GM10248 (cell line): ENCODE measurements around the gene NOX3.
A peak's percentile ranks its signal among the peaks of the same experiment; 100 is the strongest.
"Not testable (repeated sequence)": the region's sequence is repeated elsewhere in the genome, so short reads cannot be mapped to it uniquely, and the experiment has no call there.

ENCODE experiments used
- CTCF ChIA-PET: fragments of 300-600 bp; sonication (Branson Sonifier 250); formaldehyde crosslinking; extraction: SDS; loops from one replicate; lab custom pipeline; 2021; ENCODE audit warnings: antibody characterized with exemption; lab: Yijun Ruan, JAX
- POLR2A ChIA-PET: fragments of 350-650 bp; sonication (Branson Sonifier 250); formaldehyde crosslinking; extraction: SDS; loops from one replicate; lab custom pipeline; 2020; ENCODE audit warnings: antibody characterized with exemption; lab: Yijun Ruan, JAX
- DNase-seq: peaks from one replicate; pipeline ENCODE4 v3.0.0; 2012; ENCODE audit errors: extremely low spot score
- TF ChIP-seq, protein P1 (sequence below): IDR thresholded peaks from 2 replicates; pipeline ENCODE4 v1.5.1; 2012; ENCODE audit warnings: mild to moderate bottlenecking, low read depth; ENCODE audit errors: extremely low read depth, missing control alignments, control extremely low read depth

NOX3 gene

DNA sequence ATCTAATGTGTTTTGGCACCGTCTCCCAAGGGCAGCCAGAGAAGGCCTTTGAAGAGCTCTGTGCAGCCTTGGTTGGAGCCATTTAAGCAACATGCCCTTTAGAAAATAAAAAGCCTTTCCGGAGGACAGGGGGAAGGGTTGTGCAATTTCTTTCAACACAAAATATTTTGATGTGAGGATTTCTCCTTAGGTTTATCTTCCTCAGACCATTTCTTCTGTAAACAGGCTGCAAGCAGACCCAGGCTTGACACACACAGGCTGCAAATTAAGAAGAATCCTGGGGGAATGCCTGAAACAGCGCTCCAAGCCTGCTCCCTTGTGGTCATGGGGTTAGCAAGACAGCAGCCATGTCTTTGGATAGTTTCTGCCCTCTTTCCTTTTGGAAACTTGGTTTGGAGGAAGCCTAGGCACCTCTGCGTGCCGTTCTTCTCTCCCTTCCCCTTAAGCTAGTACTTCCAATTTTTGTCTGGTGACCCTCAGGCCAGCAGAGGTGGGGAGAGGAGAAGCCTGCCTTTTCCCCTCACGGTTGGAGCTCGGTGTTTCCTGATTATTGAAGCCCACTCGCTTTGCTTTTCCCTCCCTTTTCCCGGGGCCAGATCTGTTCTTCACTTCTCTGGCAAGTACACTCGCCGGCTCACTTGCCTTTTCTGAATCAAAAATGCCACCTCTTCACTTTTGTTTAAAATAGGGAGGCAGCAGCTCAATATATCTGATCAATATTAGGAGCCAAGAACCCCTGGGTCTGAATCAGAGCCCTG is 39.6 kb upstream of the NOX3 start:
- ChIA-PET POLR2A (no interaction called here), CTCF (interaction anchor here (0.7 to 2.2 kb wide), 3 partner anchors 10 to 168 kb away, joined by 3 to 5 read pairs (median 4); no protein-coding TSS in a partner anchor)
- TF ChIP-seq, protein P1, sequence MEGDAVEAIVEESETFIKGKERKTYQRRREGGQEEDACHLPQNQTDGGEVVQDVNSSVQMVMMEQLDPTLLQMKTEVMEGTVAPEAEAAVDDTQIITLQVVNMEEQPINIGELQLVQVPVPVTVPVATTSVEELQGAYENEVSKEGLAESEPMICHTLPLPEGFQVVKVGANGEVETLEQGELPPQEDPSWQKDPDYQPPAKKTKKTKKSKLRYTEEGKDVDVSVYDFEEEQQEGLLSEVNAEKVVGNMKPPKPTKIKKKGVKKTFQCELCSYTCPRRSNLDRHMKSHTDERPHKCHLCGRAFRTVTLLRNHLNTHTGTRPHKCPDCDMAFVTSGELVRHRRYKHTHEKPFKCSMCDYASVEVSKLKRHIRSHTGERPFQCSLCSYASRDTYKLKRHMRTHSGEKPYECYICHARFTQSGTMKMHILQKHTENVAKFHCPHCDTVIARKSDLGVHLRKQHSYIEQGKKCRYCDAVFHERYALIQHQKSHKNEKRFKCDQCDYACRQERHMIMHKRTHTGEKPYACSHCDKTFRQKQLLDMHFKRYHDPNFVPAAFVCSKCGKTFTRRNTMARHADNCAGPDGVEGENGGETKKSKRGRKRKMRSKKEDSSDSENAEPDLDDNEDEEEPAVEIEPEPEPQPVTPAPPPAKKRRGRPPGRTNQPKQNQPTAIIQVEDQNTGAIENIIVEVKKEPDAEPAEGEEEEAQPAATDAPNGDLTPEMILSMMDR, result no peak
- DNase-seq, result no peak

DNA sequence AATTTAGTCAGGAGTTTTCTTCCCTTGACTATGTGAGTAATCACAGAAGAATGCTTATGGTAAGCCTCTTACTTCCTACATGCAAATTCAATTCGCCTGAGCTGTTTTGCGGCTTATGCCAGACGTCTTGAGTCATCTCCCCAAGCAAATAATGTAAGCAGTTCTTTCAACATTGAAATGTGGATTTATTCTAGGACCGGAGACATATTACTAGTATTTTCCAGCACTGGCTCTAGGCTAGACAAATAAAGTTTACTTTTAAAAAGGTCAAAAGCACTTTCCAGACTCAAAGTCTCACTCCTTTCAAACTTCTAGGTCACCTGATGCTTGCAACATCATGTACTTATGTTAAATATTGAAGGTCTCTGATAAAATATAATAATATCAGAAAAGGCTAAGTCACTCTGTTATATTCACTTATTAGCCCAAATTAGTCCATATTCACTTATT is 38.1 kb upstream of the NOX3 start:
- TF ChIP-seq, protein P1, result no peak

DNA sequence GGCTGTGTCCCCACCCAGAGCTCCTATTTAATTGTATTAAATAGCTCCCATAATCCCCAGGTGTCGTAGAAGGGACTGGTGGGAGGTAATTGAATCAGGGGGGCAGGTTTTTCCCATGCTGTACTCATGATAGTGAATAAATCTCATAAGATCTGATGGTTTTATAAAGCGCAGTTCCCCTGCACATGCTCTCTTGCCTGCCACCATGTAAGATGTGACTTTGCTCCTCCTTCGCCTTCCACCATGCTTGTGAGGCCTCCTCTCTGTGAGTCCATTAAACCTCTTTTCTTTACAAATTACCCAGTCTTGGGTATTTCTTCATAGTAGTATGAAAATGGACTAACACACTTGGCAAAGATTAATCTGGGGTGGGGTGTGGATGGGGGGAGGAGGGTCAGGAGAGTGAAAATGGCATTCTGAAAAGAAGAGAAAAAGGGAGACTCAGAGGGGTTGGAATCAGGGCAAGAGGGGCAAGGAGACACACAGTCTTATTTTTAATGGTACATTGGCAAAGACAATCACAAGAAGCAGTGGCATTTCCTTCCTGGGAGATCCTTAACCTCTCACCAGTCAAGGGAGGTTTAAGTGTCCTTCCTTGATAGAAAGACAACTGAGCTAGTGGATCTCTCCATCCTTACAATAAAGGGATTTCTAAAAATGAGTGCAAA is 37.5 kb upstream of the NOX3 start:
- CTCF ChIA-PET, result interaction anchor here (2.2 kb wide), 1 partner anchor 166 kb away, joined by 5 read pairs; no protein-coding TSS in a partner anchor
- POLR2A ChIA-PET, result no interaction called here
- no peak for DNase-seq
- TF ChIP-seq, protein P1, result no peak

More for the DNA sequence above, 38.1 kb upstream of the NOX3 start:
- ChIA-PET CTCF (interaction anchor here (2.2 kb wide), 1 partner anchor 166 kb away, joined by 5 read pairs; no protein-coding TSS in a partner anchor), POLR2A (no interaction called here)
- peak; percentile 39 for DNase-seq

DNA sequence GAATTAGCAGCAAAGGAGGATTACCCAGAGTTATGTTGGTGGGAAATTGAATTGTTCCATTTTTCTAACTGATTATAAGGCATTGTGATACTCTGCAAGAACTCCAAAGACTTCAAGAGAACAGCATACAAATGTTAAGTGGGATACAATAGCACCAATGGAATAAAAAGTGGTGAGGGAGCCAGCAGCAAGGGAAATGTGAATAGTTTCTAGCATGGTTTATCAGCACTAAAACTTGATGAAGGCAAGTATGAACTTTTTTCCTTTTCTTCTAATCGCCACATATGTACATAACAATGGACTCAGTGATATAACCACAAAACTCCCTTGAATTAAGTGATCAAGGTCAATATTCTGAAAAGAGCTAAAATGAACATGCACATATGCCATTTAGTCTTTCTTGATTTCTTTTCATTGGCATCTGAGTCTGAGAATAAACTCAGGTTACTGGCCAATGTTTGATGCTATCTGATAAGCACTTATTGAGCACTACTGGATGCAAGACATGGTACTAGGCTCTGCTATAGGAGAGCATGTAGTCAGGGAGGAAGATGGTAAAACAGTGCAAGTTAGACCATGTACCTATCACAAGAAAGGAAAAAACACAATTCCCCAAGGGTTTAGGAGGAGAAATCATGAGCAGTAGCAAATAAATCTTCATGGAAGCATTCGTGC is 36.6 kb upstream of the NOX3 start:
- ChIA-PET CTCF (interaction anchor here (1.5 kb wide), 1 partner anchor 83 kb away, joined by 3 read pairs; no protein-coding TSS in a partner anchor), POLR2A (no interaction called here)
- TF ChIP-seq, protein P1, result no peak
- no peak for DNase-seq

DNA sequence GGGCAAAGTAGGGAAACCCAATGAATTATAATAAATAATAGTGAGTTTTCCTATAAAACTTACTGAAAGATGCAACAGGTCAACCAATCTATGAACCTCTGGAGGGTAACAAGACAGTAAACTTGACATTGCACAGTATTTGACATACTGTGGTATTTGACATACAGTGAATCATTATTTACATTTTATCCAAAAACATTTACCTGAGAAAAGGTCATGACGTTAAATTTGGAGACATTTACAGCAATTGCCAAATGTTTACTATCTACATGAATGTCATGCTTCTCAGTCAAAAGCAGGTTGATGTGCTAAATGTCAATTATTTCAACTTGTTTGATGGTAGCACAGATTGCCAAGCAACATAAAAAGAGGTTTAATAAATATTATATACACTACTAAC is 35.8 kb upstream of the NOX3 start:
- TF ChIP-seq, protein P1, result no peak
- CTCF ChIA-PET, result interaction anchor here (1.0 to 1.5 kb wide), 2 partner anchors 22 to 83 kb away, joined by 3 read pairs; no protein-coding TSS in a partner anchor
- POLR2A ChIA-PET, result no interaction called here
- DNase-seq, result no peak

DNA sequence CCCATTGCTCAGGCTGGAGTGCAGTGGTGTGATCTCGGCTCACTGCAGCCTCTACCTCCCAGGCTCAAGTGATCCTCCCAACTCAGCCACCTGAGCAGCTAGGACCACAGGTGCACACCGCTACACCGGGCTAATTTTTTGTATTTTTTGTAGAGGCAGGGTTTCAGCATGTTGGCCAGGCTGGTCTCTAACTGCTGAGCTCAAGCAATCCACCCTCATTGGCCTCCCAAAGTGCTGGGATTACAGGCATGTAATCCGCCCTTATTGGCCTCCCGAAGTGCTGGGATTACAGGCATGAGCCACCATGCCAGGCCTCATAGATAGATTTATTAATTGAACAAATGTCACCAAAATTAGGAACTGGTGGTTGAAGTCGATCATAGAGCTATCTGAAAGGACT is 32.6 kb upstream of the NOX3 start:
- DNase-seq, POLR2A ChIA-PET: not testable (repeated sequence)
- CTCF ChIA-PET, result interaction anchor here (1.1 to 1.6 kb wide), 4 partner anchors 10 to 17 kb away, joined by 3 to 5 read pairs (median 4); no protein-coding TSS in a partner anchor
